Thymus (tissue), 11 donors: Measurements from ENCODE around the gene AKAP9. TPM values are rescaled to one million over a fixed set of nuclear protein-coding genes. Genes with fewer than 3 reads are reported as not detected.
"Not testable (repeated sequence)": the region's sequence is repeated elsewhere in the genome, so short reads cannot be mapped to it uniquely, and the experiment has no call there.

Experiments used
- DNase-seq, 9 donors: peaks; one replicate each; pipeline ENCODE4 v3.0.0-alpha.2; 2013; ENCODE audit warnings: low spot score in 9 of 9, low read depth in 6 of 9, missing footprints in 1 of 9
- H3K27ac ChIP-seq, 2 donors: one replicate each; pipeline ENCODE4 v1.5.1; 2013; ENCODE audit warnings: control low read depth in 1 of 2, low read depth in 1 of 2, low read length in 1 of 2, mild to moderate bottlenecking in 1 of 2, moderate library complexity in 1 of 2
- H3K27me3 ChIP-seq, 2 donors: one replicate each; pipeline ENCODE4 v1.5.1; 2013; ENCODE audit warnings: low read length in 1 of 2; ENCODE audit not compliant: control insufficient read depth in 2 of 2, insufficient read depth in 1 of 2
- H3K36me3 ChIP-seq, 2 donors: one replicate each; pipeline ENCODE4 v1.5.1; 2013; ENCODE audit warnings: low read length in 1 of 2, mild to moderate bottlenecking in 1 of 2, moderate library complexity in 1 of 2; ENCODE audit not compliant: control insufficient read depth in 2 of 2, insufficient read depth in 2 of 2
- H3K4me1 ChIP-seq, 2 donors: one replicate each; pipeline ENCODE4 v1.5.1; 2013; ENCODE audit warnings: low read length in 2 of 2; ENCODE audit not compliant: control insufficient read depth in 2 of 2, insufficient read depth in 2 of 2
- H3K4me3 ChIP-seq, 2 donors: one replicate each; pipeline ENCODE4 v1.5.1; 2013; ENCODE audit warnings: low read length in 2 of 2, control low read depth in 1 of 2, mild to moderate bottlenecking in 1 of 2
- H3K9me3 ChIP-seq, 2 donors: one replicate each; pipeline ENCODE4 v1.5.1; 2013; ENCODE audit warnings: low read length in 1 of 2, mild to moderate bottlenecking in 1 of 2; ENCODE audit not compliant: control insufficient read depth in 2 of 2, insufficient read depth in 1 of 2
- WGBS: extraction: QIAGEN DNeasy Blood & Tissue Kit; methylation state at CpG from one replicate; pipeline ENCODE4 v1.1.7; 2013; 5-methylcytosine and 5-hydroxymethylcytosine counted together
- polyA plus RNA-seq: library from polyadenylated mRNA; stranded (reverse); fragments of 200-250 nt; gene quantifications from one replicate; pipeline ENCODE4 v1.2.3, GENCODE V29; 2013
- total RNA-seq: library from RNA; stranded (reverse); fragments of 120-200 nt; gene quantifications from one replicate; pipeline ENCODE4 v1.2.4, GENCODE V29; 2013
- donor health status: healthy.

The AKAP9 gene
- total and polyA plus RNA-seq, 2 donors: 25.3 to 53.2 TPM

- 98% methylated on average over 4 of the region's 4 CpGs for WGBS
- no peak overlapping the region for H3K4me3 ChIP-seq
- no peak overlapping the region for H3K27ac ChIP-seq
- no peak for DNase-seq
- H3K36me3 ChIP-seq: peaks cover 5 to 34% of the 10 kb centered on the region in 2 donors
- H3K4me1 ChIP-seq: no peaks in the 10 kb centered on the region
- no peaks in the 10 kb centered on the region for H3K27me3 ChIP-seq
- H3K9me3 ChIP-seq: no peaks in the 10 kb centered on the region
These were observed 134.9 kb downstream of the AKAP9 start for GRCh38 chr7:92075455-92076158.

GRCh38 chr7:92076509-92076908 lies 135.8 kb downstream of the AKAP9 start:
- Histone ChIP-seq H3K4me1 (no peaks in the 10 kb centered on the region), H3K36me3 (peaks cover 3 to 30% of the 10 kb centered on the region in 2 donors), H3K4me3 (no peak overlapping the region), H3K27me3 (no peaks in the 10 kb centered on the region), H3K27ac (no peak overlapping the region), H3K9me3 (no peaks in the 10 kb centered on the region)
- DNase-seq: no peak
- WGBS: 91% methylated on average over 1 of the region's 1 CpG

- 98% methylated on average over 6 of the region's 6 CpGs for WGBS
- DNase-seq, H3K9me3 ChIP-seq, H3K4me1 ChIP-seq, H3K4me3 ChIP-seq, H3K27ac ChIP-seq, H3K27me3 ChIP-seq: not testable (repeated sequence)
- H3K36me3 ChIP-seq: peaks cover 13 to 49% of the 10 kb centered on the region in 2 donors
These were observed 143.3 kb downstream of the AKAP9 start for GRCh38 chr7:92083922-92084321.

GRCh38 chr7:92088266-92088665 lies 147.6 kb downstream of the AKAP9 start:
- Histone ChIP-seq H3K27ac (no peak overlapping the region), H3K36me3 (peaks cover 16 to 44% of the 10 kb centered on the region in 2 donors), H3K9me3 (no peaks in the 10 kb centered on the region), H3K27me3 (no peaks in the 10 kb centered on the region), H3K4me3 (no peak overlapping the region), H3K4me1 (no peaks in the 10 kb centered on the region)
- DNase-seq: no peak
- WGBS: 98% methylated on average over 1 of the region's 1 CpG

- Histone ChIP-seq H3K27me3 (no peaks in the 10 kb centered on the region), H3K4me1 (no peaks in the 10 kb centered on the region), H3K4me3 (no peak overlapping the region), H3K9me3 (no peaks in the 10 kb centered on the region), H3K27ac (no peak overlapping the region), H3K36me3 (peaks cover 12 to 45% of the 10 kb centered on the region in 2 donors)
- 100% methylated on average over 1 of the region's 1 CpG for WGBS
- no peak for DNase-seq
These were observed 151.5 kb downstream of the AKAP9 start for GRCh38 chr7:92092210-92092609.

- H3K27me3 ChIP-seq: no peaks in the 10 kb centered on the region
- H3K36me3 ChIP-seq: peaks cover 28 to 53% of the 10 kb centered on the region in 2 donors
- H3K27ac ChIP-seq: no peak overlapping the region
- H3K4me3 ChIP-seq: no peak overlapping the region
- 100% methylated on average over 1 of the region's 1 CpG for WGBS
- no peaks in the 10 kb centered on the region for H3K4me1 ChIP-seq
- no peak for DNase-seq
- H3K9me3 ChIP-seq: no peaks in the 10 kb centered on the region
These were observed 154.7 kb downstream of the AKAP9 start for GRCh38 chr7:92095380-92095779.

- peaks cover 45 to 62% of the 10 kb centered on the region in 2 donors for H3K36me3 ChIP-seq
- no peaks in the 10 kb centered on the region for H3K9me3 ChIP-seq
- 99% methylated on average over 1 of the region's 1 CpG for WGBS
- DNase-seq: no peak
- no peaks in the 10 kb centered on the region for H3K4me1 ChIP-seq
- no peaks in the 10 kb centered on the region for H3K27me3 ChIP-seq
- H3K4me3 ChIP-seq: no peak overlapping the region
- no peak overlapping the region for H3K27ac ChIP-seq
These were observed 159.9 kb downstream of the AKAP9 start for GRCh38 chr7:92100534-92100933.

- DNase-seq, H3K27me3 ChIP-seq: not testable (repeated sequence)
- WGBS: 99% methylated on average over 5 of the region's 5 CpGs
These were observed 162.2 kb downstream of the AKAP9 start for GRCh38 chr7:92102862-92103261.

GRCh38 chr7:92108821-92109220 lies 168.2 kb downstream of the AKAP9 start:
- Histone ChIP-seq H3K4me1 (no peaks in the 10 kb centered on the region), H3K27ac (no peak overlapping the region), H3K27me3 (no peaks in the 10 kb centered on the region), H3K9me3 (no peaks in the 10 kb centered on the region), H3K4me3 (no peak overlapping the region), H3K36me3 (peaks cover 21 to 40% of the 10 kb centered on the region in 2 donors)
- no peak for DNase-seq
- WGBS: 97% methylated on average over 8 of the region's 8 CpGs

More at GRCh38 chr7:92102862-92103261, 162.2 kb downstream of the AKAP9 start:
- H3K4me3 ChIP-seq, H3K4me1 ChIP-seq, H3K9me3 ChIP-seq, H3K27ac ChIP-seq: not testable (repeated sequence)
- H3K36me3 ChIP-seq: peaks cover 42 to 55% of the 10 kb centered on the region in 2 donors
